Trophoblast cell (in vitro differentiated cells and primary cell): Measurements from ENCODE around the gene TRIM43B.
"Not testable (repeated sequence)": the region's sequence is repeated elsewhere in the genome, so short reads cannot be mapped to it uniquely, and the experiment has no call there.

Experiments
- DNase-seq, 2 donors: peaks; one replicate each; pipeline ENCODE4 v3.0.0-alpha.2; 2016
- H2AFZ ChIP-seq: 2 replicates; pipeline ENCODE4 v1.6.1; 2013; ENCODE audit warnings: low read length, moderate library complexity, mild to moderate bottlenecking; ENCODE audit not compliant: insufficient read depth, poor library complexity
- H2AK5ac ChIP-seq: 2 replicates; pipeline ENCODE4 v1.6.1; 2013; ENCODE audit warnings: mild to moderate bottlenecking, low read length
- H2BK120ac ChIP-seq: 2 replicates; pipeline ENCODE4 v1.6.1; 2013; ENCODE audit warnings: low read length, mild to moderate bottlenecking, moderate library complexity; ENCODE audit not compliant: insufficient read depth, poor library complexity
- H2BK12ac ChIP-seq: 2 replicates; pipeline ENCODE4 v1.6.1; 2013; ENCODE audit warnings: mild to moderate bottlenecking, low read length, moderate library complexity
- H2BK5ac ChIP-seq: 2 replicates; pipeline ENCODE4 v1.6.1; 2013; ENCODE audit warnings: low read length, low read depth, moderate library complexity, mild to moderate bottlenecking; ENCODE audit not compliant: poor library complexity
- H3K14ac ChIP-seq: 2 replicates; pipeline ENCODE4 v1.6.1; 2013; ENCODE audit warnings: mild to moderate bottlenecking, low read length
- H3K18ac ChIP-seq: 2 replicates; pipeline ENCODE4 v1.6.1; 2013; ENCODE audit warnings: mild to moderate bottlenecking, low read length
- H3K23ac ChIP-seq: 2 replicates; pipeline ENCODE4 v1.6.1; 2013; ENCODE audit warnings: low read length
- H3K27ac ChIP-seq: 2 replicates; pipeline ENCODE4 v1.5.1; 2013; ENCODE audit warnings: low read depth, mild to moderate bottlenecking, inconsistent platforms, low read length, moderate library complexity
- H3K27me3 ChIP-seq: 2 replicates; pipeline ENCODE4 v1.6.1; 2013; ENCODE audit warnings: inconsistent platforms, mild to moderate bottlenecking, low read length, moderate library complexity; ENCODE audit not compliant: insufficient read depth
- H3K36me3 ChIP-seq, 2 experiments: 1 replicate in 1 of 2; 2 replicates in 1 of 2; pipeline ENCODE4 v1.6.1; 2013; ENCODE audit warnings: low read length in 2 of 2, mild to moderate bottlenecking in 2 of 2, moderate library complexity in 1 of 2; ENCODE audit not compliant: insufficient read depth in 2 of 2, control insufficient read depth in 1 of 2
- H3K4ac ChIP-seq: 2 replicates; pipeline ENCODE4 v1.6.1; 2013; ENCODE audit warnings: low read depth, mild to moderate bottlenecking, low read length, moderate library complexity
- H3K4me1 ChIP-seq, 2 experiments: 1 replicate in 1 of 2; 2 replicates in 1 of 2; pipeline ENCODE4 v1.6.1; 2013; ENCODE audit warnings: low read length in 2 of 2, mild to moderate bottlenecking in 2 of 2, moderate library complexity in 1 of 2; ENCODE audit not compliant: insufficient read depth in 2 of 2, control insufficient read depth in 1 of 2
- H3K4me2 ChIP-seq: 2 replicates; pipeline ENCODE4 v1.6.1; 2013; ENCODE audit warnings: inconsistent platforms, mild to moderate bottlenecking, low read length, moderate library complexity
- H3K4me3 ChIP-seq: 2 replicates; pipeline ENCODE4 v1.5.1; 2013; ENCODE audit warnings: mild to moderate bottlenecking, low read depth, low read length, inconsistent platforms
- H3K79me1 ChIP-seq: one replicate; pipeline ENCODE4 v1.6.1; 2013; ENCODE audit warnings: low read length
- H3K79me2 ChIP-seq: 2 replicates; pipeline ENCODE4 v1.6.1; 2013; ENCODE audit warnings: low read length, mild to moderate bottlenecking; ENCODE audit not compliant: control insufficient read depth, insufficient read depth, poor library complexity
- H3K9ac ChIP-seq: 2 replicates; pipeline ENCODE4 v1.6.1; 2013; ENCODE audit warnings: mild to moderate bottlenecking, low read length
- H3K9me3 ChIP-seq: 2 replicates; pipeline ENCODE4 v1.6.1; 2013; ENCODE audit warnings: low read depth, mild to moderate bottlenecking, control low read depth, inconsistent platforms, low read length; ENCODE audit not compliant: insufficient read depth
- H4K12ac ChIP-seq: 2 replicates; pipeline ENCODE4 v1.6.1; 2013; ENCODE audit warnings: low read depth, mild to moderate bottlenecking, low read length, moderate library complexity
- H4K8ac ChIP-seq: 2 replicates; pipeline ENCODE4 v1.6.1; 2013; ENCODE audit warnings: low read depth, mild to moderate bottlenecking, low read length, moderate library complexity
- H4K91ac ChIP-seq: one replicate; pipeline ENCODE4 v1.6.1; 2013; ENCODE audit warnings: low read depth, mild to moderate bottlenecking, low read length, moderate library complexity
- WGBS: extraction: QIAGEN DNeasy Blood & Tissue Kit; methylation state at CpG from one replicate; pipeline ENCODE4 v1.1.7; 2013; ENCODE audit warnings: missing lambda C conversion rate; ENCODE audit not compliant: insufficient read length, insufficient coverage; ENCODE audit errors: extremely low coverage; 5-methylcytosine and 5-hydroxymethylcytosine counted together

TRIM43B gene

DNA sequence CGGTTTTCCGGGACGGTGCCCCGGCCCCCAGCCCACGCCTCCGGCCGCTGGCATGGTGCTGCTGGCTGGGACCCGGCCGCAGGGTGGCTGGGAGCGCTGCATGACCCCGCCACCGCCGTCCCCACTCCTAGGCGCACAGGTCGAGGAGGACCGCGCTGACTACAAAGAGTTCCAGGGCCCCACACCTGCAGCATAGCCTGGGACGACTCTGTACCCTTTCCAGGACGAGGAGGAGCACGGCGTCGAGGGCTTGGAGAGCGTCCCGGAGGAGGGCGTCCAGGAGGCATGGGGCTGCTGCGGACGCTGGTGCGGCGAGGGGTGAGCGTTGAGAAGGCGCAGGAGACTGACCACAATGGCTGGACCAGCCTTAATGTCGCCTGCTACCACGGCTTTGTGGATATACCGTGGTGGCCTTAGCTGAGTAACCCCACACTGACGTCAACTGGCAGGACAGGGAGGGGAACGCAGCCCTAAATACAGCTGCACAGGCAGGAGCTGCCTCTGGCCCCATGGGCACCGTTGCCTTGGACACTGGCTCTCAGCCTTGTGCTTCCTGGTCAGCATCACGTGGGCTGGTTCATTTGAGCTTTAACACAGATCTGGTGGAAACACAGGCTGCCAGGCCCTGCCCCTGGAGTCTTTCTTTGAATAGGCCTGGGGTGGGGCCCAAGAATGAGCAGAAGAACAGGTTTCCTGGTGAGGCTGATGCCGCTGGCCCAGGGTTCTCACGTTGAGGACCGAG, 40.9 kb upstream of the TRIM43B start:
- H3K14ac ChIP-seq = no peak overlapping the region
- no peak overlapping the region for H3K4ac ChIP-seq
- no peak overlapping the region for H2BK120ac ChIP-seq
- H2AK5ac ChIP-seq = no peak overlapping the region
- no peaks in the 10 kb centered on the region for H3K36me3 ChIP-seq
- no peak overlapping the region for H2AFZ ChIP-seq
- no peaks in the 10 kb centered on the region for H3K4me1 ChIP-seq
- H4K8ac ChIP-seq = no peak overlapping the region
- no peak overlapping the region for H3K4me2 ChIP-seq
- H3K18ac ChIP-seq = no peak overlapping the region
- H3K9ac ChIP-seq = no peak overlapping the region
- H3K27ac ChIP-seq = no peak overlapping the region
- H3K4me3 ChIP-seq = no peak overlapping the region
- H2BK12ac ChIP-seq = no peak overlapping the region
- no peaks in the 10 kb centered on the region for H3K79me2 ChIP-seq
- H3K27me3 ChIP-seq = no peaks in the 10 kb centered on the region
- no peak overlapping the region for H4K91ac ChIP-seq
- peaks cover 4% of the 10 kb centered on the region for H3K9me3 ChIP-seq
- WGBS = no CpG with 5 or more reads among the region's 41 CpGs
- no peak overlapping the region for H2BK5ac ChIP-seq
- H4K12ac ChIP-seq = no peak overlapping the region
- no peak overlapping the region for H3K23ac ChIP-seq
- no peak for DNase-seq
- H3K79me1 ChIP-seq = no peaks in the 10 kb centered on the region

DNA sequence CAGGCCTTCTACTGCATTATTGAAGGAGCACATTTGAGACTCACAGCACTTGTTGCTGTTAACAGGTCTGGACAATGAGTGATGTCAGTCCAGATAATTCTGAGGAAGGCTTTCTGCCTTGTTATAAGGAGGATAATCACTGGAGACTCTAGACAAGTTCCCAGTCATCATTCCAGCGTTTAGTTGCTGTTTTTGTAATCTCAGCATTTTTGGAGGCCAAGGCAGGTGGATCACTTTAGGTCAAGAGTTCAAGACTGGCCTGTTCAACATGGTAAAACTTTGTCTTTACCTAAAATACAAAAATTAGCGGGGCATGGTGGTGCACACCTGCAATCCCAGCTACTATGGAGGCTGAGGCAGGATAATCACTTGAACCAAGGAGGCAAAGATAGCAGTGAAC, 39.6 kb upstream of the TRIM43B start:
- no CpG with 5 or more reads among the region's 2 CpGs for WGBS
- Histone ChIP-seq H3K23ac (no peak overlapping the region), H3K14ac (no peak overlapping the region), H4K12ac (no peak overlapping the region), H3K4me3 (no peak overlapping the region), H3K79me1 (no peaks in the 10 kb centered on the region), H3K18ac (no peak overlapping the region), H2BK120ac (no peak overlapping the region), H4K8ac (no peak overlapping the region), H3K4me1 (no peaks in the 10 kb centered on the region), H3K27ac (no peak overlapping the region), H3K27me3 (no peaks in the 10 kb centered on the region), H3K4me2 (no peak overlapping the region), H3K9me3 (peaks cover 4% of the 10 kb centered on the region), H2BK12ac (no peak overlapping the region), H2AK5ac (no peak overlapping the region), H3K4ac (no peak overlapping the region), H2BK5ac (no peak overlapping the region), H2AFZ (no peak overlapping the region), H4K91ac (no peak overlapping the region), H3K36me3 (no peaks in the 10 kb centered on the region), H3K79me2 (no peaks in the 10 kb centered on the region), H3K9ac (no peak overlapping the region)
- no peak for DNase-seq

DNA sequence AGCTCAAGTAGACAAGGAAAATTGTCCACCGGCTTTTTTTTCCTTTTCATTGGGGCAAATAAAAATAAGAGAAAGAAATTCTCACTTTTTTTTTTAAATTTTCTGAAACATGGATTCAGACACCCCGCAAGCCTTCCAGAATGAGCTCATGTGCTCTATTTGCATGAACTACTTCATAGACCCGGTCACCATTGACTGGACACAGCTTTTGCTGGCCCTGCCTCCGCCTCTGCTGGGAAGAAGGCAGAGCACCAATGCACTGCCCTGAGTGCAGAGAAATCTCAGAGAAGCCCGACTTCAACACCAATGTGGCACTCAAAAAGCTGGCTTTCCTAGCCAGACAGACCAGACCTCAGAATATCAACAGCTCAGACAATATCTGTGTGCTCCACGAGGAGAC, 30.2 kb upstream of the TRIM43B start:
- no peak overlapping the region for H3K27ac ChIP-seq
- DNase-seq = no peak
- no peaks in the 10 kb centered on the region for H3K27me3 ChIP-seq
- H2BK120ac ChIP-seq = no peak overlapping the region
- no peak overlapping the region for H3K4ac ChIP-seq
- no peaks in the 10 kb centered on the region for H3K9me3 ChIP-seq
- H2AK5ac ChIP-seq = no peak overlapping the region
- no peak overlapping the region for H3K9ac ChIP-seq
- H4K12ac ChIP-seq = no peak overlapping the region
- H3K23ac ChIP-seq = no peak overlapping the region
- H2BK12ac ChIP-seq = no peak overlapping the region
- no CpG with 5 or more reads among the region's 6 CpGs for WGBS
- no peaks in the 10 kb centered on the region for H3K79me1 ChIP-seq
- H3K4me2 ChIP-seq = no peak overlapping the region
- H4K8ac ChIP-seq = no peak overlapping the region
- H3K4me1 ChIP-seq = no peaks in the 10 kb centered on the region
- H3K18ac ChIP-seq = no peak overlapping the region
- no peak overlapping the region for H4K91ac ChIP-seq
- H3K79me2 ChIP-seq = no peaks in the 10 kb centered on the region
- H3K14ac ChIP-seq = no peak overlapping the region
- no peak overlapping the region for H2AFZ ChIP-seq
- no peaks in the 10 kb centered on the region for H3K36me3 ChIP-seq
- H3K4me3 ChIP-seq = no peak overlapping the region
- no peak overlapping the region for H2BK5ac ChIP-seq

DNA sequence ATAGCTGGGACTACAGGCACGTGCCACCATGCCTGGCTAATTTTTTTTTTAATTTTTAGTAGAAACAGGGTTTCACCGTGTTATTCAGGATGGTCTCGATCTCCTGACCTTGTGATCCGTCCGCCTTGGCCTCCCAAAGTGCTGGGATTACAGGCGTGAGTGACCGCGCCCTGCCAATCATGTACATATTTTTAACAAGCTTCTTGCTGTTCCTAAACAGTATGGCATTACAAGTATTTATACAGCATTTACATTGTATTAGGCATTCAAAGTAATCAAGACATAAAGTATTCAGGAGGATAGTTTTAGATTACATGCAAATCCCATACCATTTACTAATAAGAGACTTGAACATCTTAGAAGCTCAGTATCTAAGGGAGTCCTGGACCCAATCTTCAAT, 29.7 kb upstream of the TRIM43B start:
- not testable (repeated sequence) for H4K12ac ChIP-seq, H3K27ac ChIP-seq, H3K23ac ChIP-seq, H4K8ac ChIP-seq, H3K4ac ChIP-seq, H3K18ac ChIP-seq, H3K4me2 ChIP-seq, H2AFZ ChIP-seq, H3K14ac ChIP-seq, H3K36me3 ChIP-seq, H2BK12ac ChIP-seq, H3K79me1 ChIP-seq, H3K4me1 ChIP-seq, DNase-seq, H3K9ac ChIP-seq, H2AK5ac ChIP-seq, H3K27me3 ChIP-seq, H2BK5ac ChIP-seq, H2BK120ac ChIP-seq, H4K91ac ChIP-seq, H3K4me3 ChIP-seq, H3K9me3 ChIP-seq, H3K79me2 ChIP-seq
- no CpG with 5 or more reads among the region's 8 CpGs for WGBS
